ENCODE results near the gene TRPC3. TPM values are rescaled to one million over a fixed set of nuclear protein-coding genes. Genes with fewer than 3 reads are reported as not detected.

TRPC3 gene
- total RNA-seq, 5 donors from 2014 or later (not counting 1 experiment from before 2014, with no cell fraction given): 0.18 to 0.59 (median 0.33) TPM; not detected in 1

DNA sequence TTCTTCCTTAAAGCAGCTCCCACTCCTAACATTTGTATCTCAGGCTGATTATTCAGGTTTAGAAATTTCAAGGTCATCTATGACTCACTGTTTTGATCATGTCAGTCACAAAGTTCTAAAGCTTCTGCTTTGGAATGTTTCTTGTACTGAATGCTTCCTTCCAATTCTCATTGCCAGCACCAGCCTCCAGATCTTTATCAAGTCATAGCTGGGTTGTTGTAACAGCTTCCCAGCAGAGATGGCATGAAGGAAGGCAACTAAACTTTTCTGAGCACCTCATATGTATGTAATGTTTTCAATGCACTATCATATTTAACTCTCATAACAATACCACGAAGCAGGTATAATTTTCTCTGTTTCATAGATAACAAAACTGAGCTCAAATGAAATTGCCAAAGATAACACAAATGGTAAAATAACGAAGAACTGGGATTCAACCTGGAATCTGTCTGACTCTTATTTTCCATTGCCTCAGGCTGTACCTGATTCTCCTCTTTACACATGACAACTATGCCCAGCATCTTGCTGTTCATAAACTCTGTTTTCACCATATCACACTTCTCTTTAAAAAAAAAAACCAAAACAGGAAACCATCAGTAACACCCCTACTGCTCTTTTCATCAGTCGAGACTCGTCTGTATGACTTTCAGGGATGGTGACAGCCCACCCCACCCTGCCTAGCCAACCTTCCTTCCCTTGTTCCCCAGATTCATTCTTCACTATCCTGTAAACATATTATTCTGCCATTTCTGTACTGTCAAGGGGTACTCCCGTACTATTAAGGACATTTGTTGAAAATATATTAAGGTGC is 13.4 kb downstream of the TRPC3 start:
- Mint-ChIP-seq H3K4me3 (no peak overlapping the region), H3K27ac (peak overlapping the region in 1 of 2 donors; percentile 1), H3K27me3 (peaks cover 18 to 56% of the 10 kb centered on the region in 2 donors)

DNA sequence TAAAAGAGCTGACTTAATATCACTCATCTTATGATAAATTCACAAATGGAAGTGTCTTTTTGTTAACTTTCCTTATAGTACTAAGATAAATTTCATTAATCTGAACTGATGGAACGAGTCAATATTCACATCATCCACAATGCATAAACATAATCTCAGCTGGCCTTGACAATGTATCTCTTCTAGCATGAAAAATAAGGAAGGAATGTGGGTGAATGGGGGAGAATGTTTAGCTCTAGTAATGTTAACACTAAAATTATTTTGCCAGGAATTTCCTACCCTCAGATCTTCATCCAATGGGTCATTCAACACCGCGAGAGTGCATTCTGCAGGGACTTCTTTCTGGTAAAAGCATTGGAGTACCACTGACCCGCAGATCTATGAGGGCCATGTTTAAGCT is 15.8 kb downstream of the TRPC3 start:
- H3K27me3 ChIP-seq (replicated peaks in 1 of 2; ENCODE audit: control insufficient read depth in 2 of 2, extremely low read depth in 1 of 2, insufficient read depth in 2 of 2, low read length in 1 of 2): peaks cover 9 to 21% of the 10 kb centered on the region in 2 experiments
- H3K9me3 ChIP-seq: no peaks in the 10 kb centered on the region
- peaks cover 0 to 11% of the 10 kb centered on the region in 2 experiments for H3K4me1 ChIP-seq (ENCODE audit: control insufficient read depth in 1 of 2, extremely low read depth in 1 of 2, insufficient read depth in 2 of 2, low read length in 2 of 2)
- ATAC-seq (replicated peaks in 1 of 4) (no peak), DNase-seq (no peak)
- Mint-ChIP-seq H3K4me1 (peaks cover 9 to 11% (median 10%) of the 10 kb centered on the region in 3 donors), H3K4me3 (no peak overlapping the region), H3K27ac (no peak overlapping the region), H3K36me3 (no peaks in the 10 kb centered on the region), H3K9me3 (no peaks in the 10 kb centered on the region), H3K27me3 (peaks cover 22 to 57% of the 10 kb centered on the region in 2 donors)
- no peak overlapping the region for H3K27ac ChIP-seq (ENCODE audit: low read length)
- no peak overlapping the region for H3K4me3 ChIP-seq (ENCODE audit: control insufficient read depth in 1 of 2, extremely low read depth in 1 of 2, low read length in 1 of 2)
- WGBS (ENCODE audit: insufficient coverage): no CpG with 5 or more reads among the region's 4 CpGs
- no peaks in the 10 kb centered on the region for H3K36me3 ChIP-seq (ENCODE audit: control insufficient read depth in 2 of 2, extremely low read depth in 1 of 2, insufficient read depth in 1 of 2, low read length in 1 of 2)
- ChIA-PET CTCF (no interaction called here), POLR2A (no interaction called here)

More for the DNA sequence above, 13.4 kb downstream of the TRPC3 start:
- ATAC-seq (replicated peaks in 1 of 4) (peak; percentile 27 to 52 (median 36)), DNase-seq (peak in 1 of 35 experiments; percentile 39)
- WGBS (ENCODE audit: insufficient coverage): 17% methylated on average over 3 of the region's 5 CpGs
- CTCF ChIA-PET: interaction anchor here in 1 of 2 donors (0.6 kb wide), 1 partner anchor 8 kb away, joined by 3 read pairs; no protein-coding TSS in a partner anchor
- Mint-ChIP-seq H3K9me3 (no peaks in the 10 kb centered on the region), H3K36me3 (no peaks in the 10 kb centered on the region), H3K4me1 (peaks cover 6 to 11% (median 9%) of the 10 kb centered on the region in 3 donors)
- peaks cover 0 to 11% of the 10 kb centered on the region in 2 experiments for H3K4me1 ChIP-seq (ENCODE audit: control insufficient read depth in 1 of 2, extremely low read depth in 1 of 2, insufficient read depth in 2 of 2, low read length in 2 of 2)
- H3K4me3 ChIP-seq (ENCODE audit: control insufficient read depth in 1 of 2, extremely low read depth in 1 of 2, low read length in 1 of 2): no peak overlapping the region
- H3K9me3 ChIP-seq: no peaks in the 10 kb centered on the region
- POLR2A ChIA-PET: no interaction called here
- H3K27me3 ChIP-seq (replicated peaks in 1 of 2; ENCODE audit: control insufficient read depth in 2 of 2, extremely low read depth in 1 of 2, insufficient read depth in 2 of 2, low read length in 1 of 2): peaks cover 9 to 13% of the 10 kb centered on the region in 2 experiments
- no peaks in the 10 kb centered on the region for H3K36me3 ChIP-seq (ENCODE audit: control insufficient read depth in 2 of 2, extremely low read depth in 1 of 2, insufficient read depth in 1 of 2, low read length in 1 of 2)
- no peak overlapping the region for H3K27ac ChIP-seq (ENCODE audit: low read length)

DNA sequence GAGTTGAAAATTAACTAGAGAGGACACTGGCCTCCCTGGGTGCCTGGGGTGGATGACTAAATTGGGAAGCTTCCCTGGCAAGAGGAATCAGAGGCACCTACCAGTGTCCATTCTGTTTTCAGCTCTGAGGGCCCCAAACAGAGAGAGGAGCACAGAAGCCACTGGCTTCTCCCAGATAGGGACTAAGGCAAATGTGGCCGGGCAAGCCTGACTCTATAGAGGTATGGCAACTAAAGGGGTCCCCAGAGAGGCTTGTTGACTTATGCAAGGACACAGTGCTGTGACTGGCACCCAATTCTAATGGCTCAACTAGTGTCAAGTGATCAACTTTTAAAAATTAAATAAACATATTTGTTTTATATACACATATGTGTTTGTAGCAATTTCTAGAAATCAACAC is 17.2 kb downstream of the TRPC3 start:
- ChIA-PET CTCF (no interaction called here), POLR2A (no interaction called here)
- WGBS (ENCODE audit: insufficient coverage): no CpG with 5 or more reads among the region's 1 CpG
- peaks cover 0 to 10% of the 10 kb centered on the region in 2 experiments for H3K4me1 ChIP-seq (ENCODE audit: control insufficient read depth in 1 of 2, extremely low read depth in 1 of 2, insufficient read depth in 2 of 2, low read length in 2 of 2)
- no peak for DNase-seq
- H3K27ac ChIP-seq (ENCODE audit: low read length): no peak overlapping the region
- peaks cover 9 to 11% (median 10%) of the 10 kb centered on the region in 3 donors for H3K4me1 Mint-ChIP-seq
- H3K4me3 Mint-ChIP-seq: no peak overlapping the region
- no peak for ATAC-seq (replicated peaks in 1 of 4)
- H3K9me3 Mint-ChIP-seq: no peaks in the 10 kb centered on the region
- H3K27me3 ChIP-seq (replicated peaks in 1 of 2; ENCODE audit: control insufficient read depth in 2 of 2, extremely low read depth in 1 of 2, insufficient read depth in 2 of 2, low read length in 1 of 2): peaks cover 9 to 17% of the 10 kb centered on the region in 2 experiments
- no peak overlapping the region for H3K27ac Mint-ChIP-seq
- H3K36me3 ChIP-seq (ENCODE audit: control insufficient read depth in 2 of 2, extremely low read depth in 1 of 2, insufficient read depth in 1 of 2, low read length in 1 of 2): no peaks in the 10 kb centered on the region
- no peak overlapping the region for H3K4me3 ChIP-seq (ENCODE audit: control insufficient read depth in 1 of 2, extremely low read depth in 1 of 2, low read length in 1 of 2)
- no peaks in the 10 kb centered on the region for H3K9me3 ChIP-seq
- H3K36me3 Mint-ChIP-seq: no peaks in the 10 kb centered on the region
- peaks cover 19 to 55% of the 10 kb centered on the region in 2 donors for H3K27me3 Mint-ChIP-seq

DNA sequence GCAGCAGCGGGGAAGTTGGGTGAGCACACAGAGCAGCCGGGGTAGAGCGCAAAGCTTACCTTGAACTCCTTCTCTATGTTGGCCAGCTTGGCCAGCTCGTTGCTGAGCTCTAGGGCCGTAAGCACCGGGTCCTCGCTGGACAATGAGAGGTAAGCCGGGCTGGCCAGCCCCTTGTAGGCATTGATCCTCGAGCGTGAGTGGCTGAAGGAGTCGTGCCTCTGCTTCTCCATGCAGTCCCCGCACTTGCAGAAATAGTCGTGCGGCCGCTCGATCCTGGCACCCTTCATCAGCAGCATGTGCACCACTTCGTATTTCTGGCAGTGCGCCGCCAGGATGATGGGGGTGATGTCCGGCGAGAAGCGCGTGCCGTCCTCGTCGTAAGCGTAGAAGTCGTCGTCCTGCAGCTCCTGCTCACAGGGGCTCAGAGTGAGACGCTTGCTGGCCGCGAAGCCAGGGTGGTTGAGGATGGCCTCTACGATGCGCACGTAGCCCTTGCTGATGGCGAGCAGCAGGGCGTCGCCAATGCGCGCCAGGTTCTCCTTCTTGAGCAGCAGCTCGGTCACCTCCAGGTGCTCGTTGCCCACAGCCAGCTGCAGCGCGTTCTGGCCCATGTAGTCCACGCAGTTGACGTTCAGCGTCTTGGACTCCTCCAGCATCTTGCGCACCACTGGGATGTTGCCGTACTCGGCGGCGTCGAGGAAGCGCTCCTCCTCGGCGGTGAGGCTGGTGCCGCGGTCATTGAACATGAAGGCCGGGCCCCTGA is 19.5 kb downstream of the TRPC3 start:
- ATAC-seq (replicated peaks in 1 of 4): no peak
- peaks cover 0 to 4% (median 0%) of the 10 kb centered on the region in 3 donors for H3K4me1 Mint-ChIP-seq
- H3K27ac ChIP-seq (ENCODE audit: low read length): no peak overlapping the region
- H3K9me3 ChIP-seq: no peaks in the 10 kb centered on the region
- H3K4me3 Mint-ChIP-seq: peak overlapping the region in 1 of 3 donors; percentile 12
- no peaks in the 10 kb centered on the region for H3K4me1 ChIP-seq (ENCODE audit: control insufficient read depth in 1 of 2, extremely low read depth in 1 of 2, insufficient read depth in 2 of 2, low read length in 2 of 2)
- H3K36me3 Mint-ChIP-seq: no peaks in the 10 kb centered on the region
- 61% methylated on average over 57 of the region's 59 CpGs for WGBS (ENCODE audit: insufficient coverage)
- POLR2A ChIA-PET: no interaction called here
- H3K27ac Mint-ChIP-seq: no peak overlapping the region
- no peaks in the 10 kb centered on the region for H3K9me3 Mint-ChIP-seq
- H3K27me3 ChIP-seq (replicated peaks in 1 of 2; ENCODE audit: control insufficient read depth in 2 of 2, extremely low read depth in 1 of 2, insufficient read depth in 2 of 2, low read length in 1 of 2): peaks cover 9 to 14% of the 10 kb centered on the region in 2 experiments
- DNase-seq: no peak
- H3K36me3 ChIP-seq (ENCODE audit: control insufficient read depth in 2 of 2, extremely low read depth in 1 of 2, insufficient read depth in 1 of 2, low read length in 1 of 2): no peaks in the 10 kb centered on the region
- CTCF ChIA-PET: no interaction called here
- H3K27me3 Mint-ChIP-seq: peaks cover 19 to 44% of the 10 kb centered on the region in 2 donors
- no peak overlapping the region for H3K4me3 ChIP-seq (ENCODE audit: control insufficient read depth in 1 of 2, extremely low read depth in 1 of 2, low read length in 1 of 2)

DNA sequence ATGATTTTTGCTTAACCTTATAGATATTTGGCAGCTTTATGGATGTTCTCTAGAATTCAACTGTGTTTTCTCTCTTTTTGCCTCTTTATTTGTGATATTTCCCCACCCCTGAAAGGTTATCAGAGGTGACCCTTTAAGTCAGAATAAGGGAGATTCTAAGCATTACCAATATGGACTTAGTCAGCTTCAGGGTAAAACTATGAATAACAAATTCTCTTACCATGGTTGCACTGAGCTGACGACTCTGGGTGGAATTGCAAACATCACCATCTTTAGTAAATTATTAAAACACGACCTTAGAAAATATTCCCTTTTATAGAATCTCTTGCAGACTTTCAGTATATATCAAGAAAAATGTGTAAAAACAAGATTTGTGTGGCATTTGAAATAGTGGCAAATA is 21.6 kb downstream of the TRPC3 start:
- Histone ChIP-seq H3K4me1 (ENCODE audit: control insufficient read depth in 1 of 2, extremely low read depth in 1 of 2, insufficient read depth in 2 of 2, low read length in 2 of 2) (no peaks in the 10 kb centered on the region), H3K4me3 (ENCODE audit: control insufficient read depth in 1 of 2, extremely low read depth in 1 of 2, low read length in 1 of 2) (no peak overlapping the region), H3K27ac (ENCODE audit: low read length) (no peak overlapping the region), H3K27me3 (replicated peaks in 1 of 2; ENCODE audit: control insufficient read depth in 2 of 2, extremely low read depth in 1 of 2, insufficient read depth in 2 of 2, low read length in 1 of 2) (peaks cover 8 to 14% of the 10 kb centered on the region in 2 experiments), H3K9me3 (no peaks in the 10 kb centered on the region), H3K36me3 (ENCODE audit: control insufficient read depth in 2 of 2, extremely low read depth in 1 of 2, insufficient read depth in 1 of 2, low read length in 1 of 2) (no peaks in the 10 kb centered on the region)
- ChIA-PET CTCF (interaction anchor here (0.6 kb wide), 2 partner anchors 8 to 19 kb away, joined by 3 read pairs; no protein-coding TSS in a partner anchor), POLR2A (interaction anchor here (0.6 kb wide), 2 partner anchors 391 to 648 kb away, joined by 3 read pairs; no protein-coding TSS in a partner anchor)
- no peaks in the 10 kb centered on the region for H3K9me3 Mint-ChIP-seq
- no peak for DNase-seq
- no peak overlapping the region for H3K4me3 Mint-ChIP-seq
- H3K27ac Mint-ChIP-seq: no peak overlapping the region
- no peaks in the 10 kb centered on the region for H3K36me3 Mint-ChIP-seq
- peaks cover 0 to 4% (median 0%) of the 10 kb centered on the region in 3 donors for H3K4me1 Mint-ChIP-seq
- WGBS (ENCODE audit: insufficient coverage): no CpG with 5 or more reads among the region's 2 CpGs
- peaks cover 19 to 41% of the 10 kb centered on the region in 2 donors for H3K27me3 Mint-ChIP-seq
- ATAC-seq (replicated peaks in 1 of 4): no peak

DNA sequence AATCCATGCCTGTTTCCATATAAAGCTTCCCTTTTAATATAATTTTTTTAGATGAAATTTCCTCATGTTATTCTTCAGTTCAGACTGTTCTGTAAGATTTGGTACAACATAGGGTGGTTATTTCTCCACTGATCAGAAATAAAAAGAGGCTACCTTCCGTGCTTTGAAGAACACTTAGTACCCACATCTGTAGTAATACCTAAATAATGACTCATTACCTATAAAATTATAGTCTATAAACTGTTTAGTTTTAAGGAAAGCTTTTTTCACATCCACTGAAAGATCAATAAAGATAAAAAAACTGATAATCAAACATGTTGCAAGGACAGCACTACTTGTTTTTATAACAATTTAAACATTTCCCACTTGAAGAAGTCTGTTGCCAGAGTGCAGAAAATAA is 23.9 kb downstream of the TRPC3 start:
- POLR2A ChIA-PET: no interaction called here
- Mint-ChIP-seq H3K4me1 (peaks cover 0 to 4% (median 0%) of the 10 kb centered on the region in 3 donors), H3K4me3 (no peak overlapping the region), H3K36me3 (no peaks in the 10 kb centered on the region), H3K9me3 (no peaks in the 10 kb centered on the region), H3K27ac (no peak overlapping the region), H3K27me3 (peaks cover 15 to 32% of the 10 kb centered on the region in 2 donors)
- DNase-seq (no peak), ATAC-seq (replicated peaks in 1 of 4) (no peak)
- no peak overlapping the region for H3K27ac ChIP-seq (ENCODE audit: low read length)
- H3K4me3 ChIP-seq (ENCODE audit: control insufficient read depth in 1 of 2, extremely low read depth in 1 of 2, low read length in 1 of 2): no peak overlapping the region
- H3K4me1 ChIP-seq (ENCODE audit: control insufficient read depth in 1 of 2, extremely low read depth in 1 of 2, insufficient read depth in 2 of 2, low read length in 2 of 2): no peaks in the 10 kb centered on the region
- WGBS (ENCODE audit: insufficient coverage): no CpG with 5 or more reads among the region's 1 CpG
- CTCF ChIA-PET: no interaction called here
- peaks cover 4 to 10% of the 10 kb centered on the region in 2 experiments for H3K27me3 ChIP-seq (replicated peaks in 1 of 2; ENCODE audit: control insufficient read depth in 2 of 2, extremely low read depth in 1 of 2, insufficient read depth in 2 of 2, low read length in 1 of 2)
- no peaks in the 10 kb centered on the region for H3K36me3 ChIP-seq (ENCODE audit: control insufficient read depth in 2 of 2, extremely low read depth in 1 of 2, insufficient read depth in 1 of 2, low read length in 1 of 2)
- H3K9me3 ChIP-seq: no peaks in the 10 kb centered on the region
